HCT116 (cell line): Measurements from ENCODE around the gene PPFIBP1. TPM values are rescaled to one million over a fixed set of nuclear protein-coding genes. Genes with fewer than 3 reads are reported as not detected.

Experiments
- ATAC-seq: fragments of 200-7000 bp; cut with Tn5 transposase; 2 replicates; pipeline ENCODE4 v1.9.1; 2020; ENCODE audit warnings: mild to moderate bottlenecking, moderate library complexity
- BruUV-seq: library from RNA; stranded (reverse); fragments of 400-500 nt; replicated peaks from 2 replicates; lab custom pipeline; 2021; lab: Mats Ljungman, UMichigan
- CTCF ChIA-PET: fragments of 300-600 bp; sonication (Branson Sonifier 250); formaldehyde crosslinking; loops from one replicate; lab custom pipeline; 2021; ENCODE audit warnings: antibody characterized with exemption; lab: Charles Lee
- POLR2A ChIA-PET: fragments of 300-600, 350-600 bp; sonication (Branson Sonifier 250); formaldehyde crosslinking; loops from one replicate; lab custom pipeline; 2021; ENCODE audit warnings: antibody characterized with exemption; lab: Charles Lee
- RAD21 ChIA-PET, 2 experiments: fragments of 300-600 bp; sonication (Branson Sonifier 250); formaldehyde crosslinking; loops; one replicate each; lab custom pipeline; 2023; ENCODE audit warnings: low total read pairs in 2 of 2; ENCODE audit not compliant: uncharacterized antibody in 2 of 2, unreplicated experiment in 2 of 2, low non-redundant PET in 1 of 2; lab: Charles Lee
- DNase-seq: peaks from one replicate; pipeline ENCODE4 v3.0.0-alpha.2; 2010; ENCODE audit warnings: low read depth, low spot score
- H2AFZ ChIP-seq: fragments of 200-600 bp; shearing (Covaris generic), sonication (generic); 2 replicates; pipeline ENCODE4 v1.6.1; 2017; ENCODE audit warnings: low read depth, mixed run types, mixed read lengths, antibody characterized with exemption, low read length; ENCODE audit not compliant: poor library complexity, severe bottlenecking
- H3K27ac ChIP-seq: 2 replicates; pipeline ENCODE4 v1.5.1; 2012; ENCODE audit warnings: low read depth, low read length
- H3K27me3 ChIP-seq: fragments of 200-600 bp; sonication (generic); 2 replicates; pipeline ENCODE4 v1.6.1; 2016; ENCODE audit warnings: mixed run types, low read length, mixed read lengths; ENCODE audit not compliant: insufficient read depth
- H3K36me3 ChIP-seq, 2 experiments: fragments of 200-500 bp in 1 of 2; fragments of 200-600 bp in 1 of 2; sonication (Bioruptor generic) in 1 of 2; sonication (generic) in 1 of 2; 2 replicates each; pipeline versions ENCODE4 v1.5.1 to v1.6.1; 2014 to 2016; ENCODE audit warnings: low read length in 2 of 2, inconsistent platforms in 1 of 2, mixed read lengths in 1 of 2, mixed run types in 1 of 2; ENCODE audit not compliant: insufficient read depth in 2 of 2, control insufficient read depth in 1 of 2
- H3K4me1 ChIP-seq, 2 experiments: fragments of 200-600 bp in 1 of 2; sonication (generic) in 1 of 2; 2 replicates each; pipeline versions ENCODE4 v1.5.1 to v1.6.1; 2012 to 2017; ENCODE audit warnings: low read length in 2 of 2, inconsistent platforms in 1 of 2, mild to moderate bottlenecking in 1 of 2, mixed read lengths in 1 of 2, mixed run types in 1 of 2, moderate library complexity in 1 of 2; ENCODE audit not compliant: insufficient read depth in 2 of 2, control insufficient read depth in 1 of 2
- H3K4me2 ChIP-seq: fragments of 200-600 bp; sonication (generic); 2 replicates; pipeline ENCODE4 v1.6.1; 2017; ENCODE audit warnings: mixed run types, low read length, mixed read lengths
- H3K4me3 ChIP-seq, 2 experiments: fragments of 200-600 bp in 1 of 2; sonication (generic) in 1 of 2; replicated peaks in 1 of 2; 2 replicates each; pipeline ENCODE4 v1.5.1; 2011 to 2016; ENCODE audit warnings: low read length in 2 of 2, control low read depth in 1 of 2, low read depth in 1 of 2, mild to moderate bottlenecking in 1 of 2, mixed read lengths in 1 of 2, mixed run types in 1 of 2
- H3K79me2 ChIP-seq: fragments of 200-600 bp; sonication (generic); 2 replicates; pipeline ENCODE4 v1.6.1; 2017; ENCODE audit warnings: mild to moderate bottlenecking, mixed run types, low read length, moderate library complexity, mixed read lengths; ENCODE audit not compliant: insufficient read depth
- H3K9ac ChIP-seq: fragments of 200-600 bp; sonication (generic); 2 replicates; pipeline ENCODE4 v1.6.1; 2016; ENCODE audit warnings: low read length, mixed read lengths
- H3K9me2 ChIP-seq: fragments of 200-600 bp; sonication (generic), shearing (Covaris generic); 2 replicates; pipeline ENCODE4 v1.6.1; 2017; ENCODE audit warnings: mixed run types, mild to moderate bottlenecking, moderate library complexity; ENCODE audit not compliant: insufficient read depth
- H3K9me3 ChIP-seq, 2 experiments: fragments of 200-500 bp in 1 of 2; fragments of 200-600 bp in 1 of 2; sonication (Bioruptor generic) in 1 of 2; sonication (generic) in 1 of 2; 2 replicates each; pipeline ENCODE4 v1.6.1; 2014 to 2017; ENCODE audit warnings: low read length in 2 of 2, mixed read lengths in 2 of 2, inconsistent platforms in 1 of 2, low read depth in 1 of 2, mild to moderate bottlenecking in 1 of 2, mixed run types in 1 of 2, moderate library complexity in 1 of 2; ENCODE audit not compliant: control insufficient read depth in 1 of 2, insufficient read depth in 1 of 2
- H4K20me1 ChIP-seq: fragments of 200-600 bp; sonication (generic), shearing (Covaris generic); 2 replicates; pipeline ENCODE4 v1.6.1; 2017; ENCODE audit warnings: mixed run types, mild to moderate bottlenecking, moderate library complexity; ENCODE audit not compliant: insufficient read depth
- ATF3 ChIP-seq: IDR thresholded peaks from 2 replicates; pipeline ENCODE4 v1.6.1; 2012
- CEBPB ChIP-seq: IDR thresholded peaks from 2 replicates; pipeline ENCODE4 v1.6.1; 2012; ENCODE audit warnings: low read depth
- CTCF ChIP-seq, 3 experiments: fragments of 200-600 bp in 1 of 3; sonication (generic) in 1 of 3; IDR thresholded peaks in 2 of 3; conservative IDR thresholded peaks in 1 of 3; 2 replicates each; pipeline ENCODE4 v1.5.1; 2012 to 2017; ENCODE audit warnings: low read depth in 2 of 3, low read length in 2 of 3, antibody characterized with exemption in 1 of 3, borderline replicate concordance in 1 of 3, control low read depth in 1 of 3, mild to moderate bottlenecking in 1 of 3, mixed read lengths in 1 of 3, mixed run types in 1 of 3, moderate library complexity in 1 of 3; ENCODE audit not compliant: insufficient read depth in 1 of 3
- EGR1 ChIP-seq: IDR thresholded peaks from 2 replicates; pipeline ENCODE4 v1.6.1; 2012; ENCODE audit warnings: low read depth
- ELF1 ChIP-seq: IDR thresholded peaks from 2 replicates; pipeline ENCODE4 v1.6.1; 2012; ENCODE audit warnings: low read depth, borderline replicate concordance
- EZH2 ChIP-seq: fragments of 200-600 bp; sonication (generic); IDR thresholded peaks from 2 replicates; pipeline ENCODE4 v1.6.1; 2017; ENCODE audit warnings: antibody characterized with exemption, mixed run types
- EZH2phosphoT487 ChIP-seq: fragments of 200-600 bp; IDR thresholded peaks from 2 replicates; pipeline ENCODE4 v1.6.1; 2018; ENCODE audit warnings: antibody characterized with exemption, borderline replicate concordance
- FOSL1 ChIP-seq: IDR thresholded peaks from 2 replicates; pipeline ENCODE4 v1.6.1; 2012; ENCODE audit warnings: low read depth
- JUND ChIP-seq: IDR thresholded peaks from 2 replicates; pipeline ENCODE4 v1.6.1; 2012
- MAX ChIP-seq: IDR thresholded peaks from 2 replicates; pipeline ENCODE4 v1.6.1; 2012
- POLR2A ChIP-seq: IDR thresholded peaks from 2 replicates; pipeline ENCODE4 v1.7.0; 2011; ENCODE audit warnings: borderline replicate concordance; ENCODE audit not compliant: insufficient read depth, insufficient read length; ENCODE audit errors: extremely low read depth
- POLR2AphosphoS5 ChIP-seq: IDR thresholded peaks from 2 replicates; pipeline ENCODE4 v1.6.1; 2011; ENCODE audit warnings: mild to moderate bottlenecking, low read depth, low read length, moderate library complexity
- RAD21 ChIP-seq: IDR thresholded peaks from 2 replicates; pipeline ENCODE4 v1.6.1; 2012; ENCODE audit warnings: low read depth, mild to moderate bottlenecking
- REST ChIP-seq: IDR thresholded peaks from 2 replicates; pipeline ENCODE4 v1.6.1; 2012; ENCODE audit warnings: low read depth
- SIN3A ChIP-seq: IDR thresholded peaks from 2 replicates; pipeline ENCODE4 v1.6.1; 2012; ENCODE audit warnings: low read depth
- SP1 ChIP-seq: IDR thresholded peaks from 2 replicates; pipeline ENCODE4 v1.6.1; 2012; ENCODE audit warnings: low read depth
- SRF ChIP-seq: IDR thresholded peaks from 2 replicates; pipeline ENCODE4 v1.6.1; 2012; ENCODE audit warnings: low read depth
- TCF7L2 ChIP-seq: IDR thresholded peaks from 2 replicates; pipeline ENCODE4 v1.7.0; 2011; ENCODE audit warnings: borderline replicate concordance, inconsistent platforms; ENCODE audit not compliant: insufficient read depth, insufficient read length; ENCODE audit errors: extremely low read depth
- YY1 ChIP-seq: IDR thresholded peaks from 2 replicates; pipeline ENCODE4 v1.6.1; 2011; ENCODE audit warnings: low read length, low read depth, moderate library complexity, mild to moderate bottlenecking; ENCODE audit not compliant: insufficient replicate concordance; ENCODE audit errors: extremely low read depth
- ZFX ChIP-seq: fragments of 450-650 bp; IDR thresholded peaks from 2 replicates; pipeline ENCODE4 v1.6.1; 2017
- intact Hi-C: fragments of 100-400 bp; cut with micrococcal nuclease; formaldehyde crosslinking; loops from 2 replicates; pipeline ENCODE4 v1.10.0; 2022
- total RNA-seq: library from RNA; stranded (reverse); gene quantifications from one replicate; pipeline ENCODE4 v1.2.1, GENCODE V29; 2021; ENCODE audit not compliant: unreplicated experiment

PPFIBP1 gene
- total RNA-seq, 1 experiment from 2014 or later: 102 TPM

- ATAC-seq (no peak), DNase-seq (no peak)
- Histone ChIP-seq H3K9me3 (no peaks in the 10 kb centered on the region), H3K4me3 (no peak overlapping the region), H3K27ac (no peak overlapping the region), H3K4me2 (no peak overlapping the region), H3K4me1 (no peaks in the 10 kb centered on the region), H3K79me2 (no peaks in the 10 kb centered on the region), H4K20me1 (no peaks in the 10 kb centered on the region), H3K9me2 (no peaks in the 10 kb centered on the region), H3K9ac (no peak overlapping the region), H3K27me3 (no peaks in the 10 kb centered on the region), H2AFZ (no peak overlapping the region), H3K36me3 (no peaks in the 10 kb centered on the region)
- ChIA-PET POLR2A (no interaction called here), CTCF (no interaction called here), RAD21 (no interaction called here)
- intact Hi-C loops: no loop called here
- TF ChIP-seq TCF7L2: no peak
- no peak for TF ChIP-seq YY1
- no peak for TF ChIP-seq FOSL1
- no peak for TF ChIP-seq CTCF (IDR thresholded peaks at IDR 0.05 in 2 of 3, conservative IDR thresholded peaks at IDR 0.05 in 1 of 3; ENCODE audit: borderline replicate concordance in 1 of 3, insufficient read depth in 1 of 3, low read depth in 2 of 3, low read length in 2 of 3)
- no peak for TF ChIP-seq CEBPB
- TF ChIP-seq SRF: no peak
- no peak for TF ChIP-seq RAD21
- no peak for TF ChIP-seq EGR1
- TF ChIP-seq SP1: no peak
- TF ChIP-seq JUND: no peak
- TF ChIP-seq ELF1: no peak
- TF ChIP-seq POLR2A: no peak
- TF ChIP-seq ZFX: no peak
- no peak for TF ChIP-seq EZH2
- no peak for TF ChIP-seq MAX
- no peak for TF ChIP-seq POLR2AphosphoS5
- TF ChIP-seq ATF3: no peak
- TF ChIP-seq REST: no peak
- no peak for TF ChIP-seq SIN3A
- no peak for TF ChIP-seq EZH2phosphoT487
- BruUV-seq: no TSS peak
These were observed 12.8 kb upstream of the PPFIBP1 start for GRCh38 chr12:27511031-27511722.
